Umbilical cord (tissue), 2 donors: ENCODE results near the gene SMAP1. TPM values are rescaled to one million over a fixed set of nuclear protein-coding genes. Genes with fewer than 3 reads are reported as not detected.

Experiments
- DNase-seq: peaks from one replicate; pipeline ENCODE4 v3.0.0-alpha.2; 2015; ENCODE audit warnings: low spot score
- total RNA-seq: library from RNA; depleted of rRNA; stranded (reverse); fragments of >200 nt; gene quantifications from one replicate; pipeline ENCODE4 v1.2.3, GENCODE V29; 2014; ENCODE audit warnings: low replicate concordance; ENCODE audit not compliant: insufficient read depth

Gene SMAP1
- 15.9 TPM for total RNA-seq

DNA sequence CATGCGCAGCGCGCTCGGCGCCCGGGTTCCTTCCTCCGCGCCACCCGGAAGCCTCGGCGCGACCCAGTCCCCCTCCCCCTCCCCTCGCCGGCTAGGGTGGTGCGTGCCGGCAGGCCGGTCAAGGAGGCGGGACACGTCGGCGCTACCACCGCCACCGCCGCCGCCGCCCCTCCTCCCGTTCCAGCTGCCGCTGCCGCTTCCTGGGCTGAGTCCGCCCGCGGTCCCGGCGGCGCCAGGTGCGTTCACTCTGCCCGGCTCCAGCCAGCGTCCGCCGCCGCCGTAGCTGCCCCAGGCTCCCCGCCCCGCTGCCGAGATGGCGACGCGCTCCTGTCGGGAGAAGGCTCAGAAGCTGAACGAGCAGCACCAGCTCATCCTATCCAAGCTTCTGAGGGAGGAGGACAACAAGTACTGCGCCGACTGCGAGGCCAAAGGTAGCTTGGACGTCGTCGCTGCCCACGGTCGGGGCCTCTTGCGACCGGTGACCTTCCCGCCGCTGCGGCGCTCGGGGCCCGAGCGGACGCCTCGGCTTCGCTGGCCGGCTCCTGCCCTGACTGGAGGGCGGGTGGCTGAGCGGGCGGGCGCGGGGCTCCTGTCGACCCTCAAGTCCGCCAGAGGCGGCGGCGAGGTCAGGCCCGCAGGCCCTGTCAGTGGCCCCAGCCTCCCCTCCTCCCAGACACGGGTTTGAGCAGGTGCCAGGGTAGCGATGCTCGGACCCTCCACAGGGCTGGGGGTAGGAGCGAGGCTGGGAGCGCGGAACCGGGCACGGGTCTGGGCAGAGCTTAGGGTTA lies at the start of gene SMAP1:
SMAP1 (plus strand) TSS at position 173 of the 788 bp plus-strand sequence; CDS start at position 314, 141 bp downstream.
- peak; percentile 95 for DNase-seq

GRCh38 chr6:70620746-70621145 lies 46.9 kb upstream of the SMAP1 start:
- no peak for DNase-seq

GRCh38 chr6:70622461-70622860 lies 45.2 kb upstream of the SMAP1 start:
- no peak for DNase-seq

GRCh38 chr6:70625436-70625835 lies 42.2 kb upstream of the SMAP1 start:
- no peak for DNase-seq

DNA sequence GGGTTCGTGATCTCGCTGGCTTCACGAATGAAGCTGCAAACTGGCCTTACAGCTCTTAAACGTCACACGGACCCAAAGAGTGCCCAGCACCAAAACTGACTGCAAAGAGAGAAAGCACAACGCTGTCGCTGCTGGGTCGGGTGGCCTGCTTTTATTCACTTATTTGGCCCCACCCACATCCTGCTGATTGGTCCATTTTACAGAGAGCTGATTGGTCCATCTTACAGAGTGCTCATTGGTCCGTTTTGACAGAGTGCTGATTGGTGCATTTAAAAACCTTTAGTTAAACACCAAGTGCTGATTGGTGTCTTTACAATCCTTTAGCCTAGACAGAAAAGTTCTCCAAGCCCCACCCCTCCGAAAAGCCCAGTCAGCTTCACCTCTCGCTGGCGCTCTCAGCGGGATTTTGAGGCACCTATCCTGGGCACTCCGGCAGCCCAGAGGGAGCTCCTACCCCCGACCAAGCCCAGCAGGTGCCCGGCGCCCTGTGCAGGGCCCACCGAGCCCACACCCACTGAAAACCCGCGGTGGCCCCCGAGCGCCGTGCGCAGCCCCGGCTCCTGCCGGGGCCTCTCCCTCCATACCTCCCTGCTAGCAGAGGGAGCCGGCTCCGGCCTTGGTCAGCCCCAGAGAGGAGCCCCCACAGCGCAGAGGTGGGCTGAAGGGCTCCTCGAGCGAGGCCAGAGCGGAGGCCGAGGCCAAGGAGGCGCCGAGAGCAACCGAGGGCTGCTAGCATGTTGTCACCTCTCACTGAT lies 40.0 kb upstream of the SMAP1 start:
- DNase-seq = no peak

- no peak for DNase-seq
These were observed 37.8 kb upstream of the SMAP1 start for GRCh38 chr6:70629929-70630328.

DNA sequence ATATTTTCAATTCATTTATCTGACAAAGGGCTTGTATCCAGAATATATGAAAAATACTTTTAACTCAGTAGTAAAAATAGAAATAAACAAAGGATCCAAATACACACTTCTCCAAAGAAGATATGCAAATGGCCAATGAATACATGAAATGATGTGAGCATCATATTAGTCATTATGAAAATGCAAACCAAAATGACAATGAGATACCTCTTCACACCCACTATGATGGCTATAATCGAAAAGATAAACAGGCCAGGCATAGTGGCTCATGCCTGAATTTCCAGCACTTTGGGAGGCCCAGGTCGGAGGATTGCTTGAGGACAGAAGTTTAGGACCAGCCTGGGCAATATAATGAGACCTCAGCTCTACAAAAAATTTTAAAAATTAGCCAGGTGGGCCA lies 33.8 kb upstream of the SMAP1 start:
- DNase-seq = no peak

DNA sequence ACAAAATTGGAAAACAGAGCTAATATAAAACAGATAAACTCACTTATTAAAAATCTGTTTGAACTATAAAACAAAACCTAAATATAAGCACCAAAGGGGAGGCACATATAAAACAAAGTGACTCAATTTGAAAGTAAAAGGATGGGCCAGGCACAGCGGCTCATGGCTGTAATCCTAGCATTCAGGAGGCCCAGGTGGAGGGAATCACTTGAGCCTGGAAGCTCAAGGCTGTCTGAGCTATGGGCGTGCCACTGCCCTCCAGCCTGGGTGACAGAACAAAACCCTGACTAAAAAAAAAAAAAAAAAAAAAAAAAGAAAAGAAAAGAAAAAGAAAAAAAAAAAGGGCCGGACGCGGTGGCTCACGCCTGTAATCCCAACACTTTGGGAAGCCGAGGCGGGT lies 31.1 kb upstream of the SMAP1 start:
- no peak for DNase-seq

DNA sequence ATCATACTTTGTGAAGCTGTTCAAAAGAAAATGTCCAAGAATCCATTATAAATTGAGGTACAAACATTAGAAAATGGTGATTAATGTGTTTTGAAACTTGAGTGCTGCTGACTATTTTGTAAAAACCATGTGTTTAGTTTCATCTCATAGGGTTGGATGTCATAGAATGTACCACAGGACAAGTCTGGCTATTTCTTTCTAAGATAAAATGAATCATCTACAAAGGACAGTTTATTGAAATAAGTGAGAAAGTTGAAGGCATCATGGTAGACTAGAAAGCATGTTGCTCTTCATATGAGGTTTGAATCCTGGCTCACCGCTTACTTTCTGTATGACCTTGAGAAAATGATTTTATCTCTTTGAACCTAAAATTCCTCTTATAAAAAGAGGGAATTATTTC lies 29.2 kb upstream of the SMAP1 start:
- no peak for DNase-seq

DNA sequence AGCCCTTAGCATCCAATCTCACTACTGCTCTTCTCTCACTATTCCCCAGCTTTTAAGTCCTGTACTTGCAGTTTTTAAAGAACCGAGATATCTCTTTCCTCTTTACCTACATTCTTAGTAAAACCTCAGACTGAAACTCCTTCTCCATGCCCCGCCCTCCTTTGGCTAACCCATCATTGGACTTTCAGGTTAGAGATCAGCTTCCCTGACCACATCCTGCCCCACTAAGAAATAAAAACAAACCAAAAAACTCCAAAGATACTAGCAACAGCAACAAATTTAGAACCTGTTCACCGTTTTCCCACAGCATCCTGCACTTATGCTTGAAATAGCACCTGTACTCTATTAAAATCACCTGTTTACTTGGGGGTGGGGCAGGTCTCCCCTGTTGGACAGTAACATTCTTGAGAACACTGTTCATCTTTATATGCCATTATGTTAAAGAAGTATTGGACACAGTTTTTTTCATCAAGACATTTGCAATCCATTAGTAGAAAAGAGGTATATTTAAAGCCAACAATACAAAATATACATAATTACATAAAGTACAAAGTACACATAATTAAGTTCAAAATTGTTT lies 16.3 kb upstream of the SMAP1 start:
- no peak for DNase-seq

DNA sequence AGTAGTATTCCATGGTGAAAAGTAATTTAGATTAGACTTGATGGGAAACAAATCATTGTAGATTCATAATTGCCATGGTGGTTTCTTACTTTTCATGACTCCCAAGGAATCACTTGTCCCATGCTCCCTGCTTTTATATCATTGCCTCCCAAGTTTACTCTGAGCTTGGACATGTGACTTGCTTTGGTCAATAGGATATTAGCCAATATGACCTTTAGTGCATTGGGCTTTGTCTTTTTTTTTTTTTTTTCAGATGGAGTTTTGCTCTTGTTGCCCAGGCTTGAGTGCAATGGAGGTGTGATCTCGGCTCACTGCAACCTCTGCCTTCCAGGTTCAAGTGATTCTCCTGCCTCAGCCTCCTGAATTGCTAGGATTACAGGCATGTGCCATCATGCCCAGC lies 15.5 kb upstream of the SMAP1 start:
- DNase-seq = no peak

GRCh38 chr6:70657706-70658105 lies 10.0 kb upstream of the SMAP1 start:
- no peak for DNase-seq

- no peak for DNase-seq
These were observed 3.7 kb upstream of the SMAP1 start for GRCh38 chr6:70663881-70664466.

DNA sequence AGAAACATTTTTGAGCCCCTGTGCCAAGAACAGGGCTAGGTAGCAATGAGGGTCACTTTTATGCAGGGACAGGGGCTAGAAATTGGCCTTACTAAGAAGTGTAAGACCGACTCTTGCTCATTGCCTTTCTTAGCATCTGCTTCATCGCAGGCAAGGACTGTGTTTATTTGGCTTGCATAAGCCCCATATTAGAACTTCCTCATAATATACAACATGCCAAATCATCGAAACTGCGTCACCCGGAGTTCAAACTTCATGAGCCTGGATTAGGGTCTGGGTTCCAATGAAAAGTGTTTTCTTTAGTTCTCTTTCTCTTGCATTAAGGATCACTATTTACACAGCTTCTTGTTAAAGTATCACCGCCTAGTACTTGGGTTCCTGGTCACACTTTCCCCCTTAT lies 977 bp upstream of the SMAP1 start:
- no peak for DNase-seq

DNA sequence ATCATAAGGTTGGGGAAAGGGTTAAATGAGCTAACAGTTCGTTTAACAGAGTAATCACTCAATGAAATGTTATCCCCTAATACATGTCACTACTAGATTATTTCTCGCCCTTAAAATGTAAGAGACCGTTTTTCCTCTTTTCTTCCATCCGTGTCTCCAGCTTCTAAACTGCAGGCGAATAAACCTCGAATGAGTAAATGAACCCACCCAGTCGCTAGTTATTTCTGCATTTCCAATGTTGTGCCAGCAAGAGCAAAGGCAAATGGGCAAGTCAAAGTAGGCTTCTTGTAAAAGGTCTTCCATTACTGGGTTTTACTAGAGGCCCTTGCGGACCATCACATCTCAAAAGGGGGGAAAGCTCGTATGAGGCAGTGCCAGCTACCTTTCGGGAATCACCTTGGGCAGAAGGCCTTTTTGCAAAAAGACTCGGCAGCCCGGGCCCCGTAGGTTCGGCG lies 400 bp upstream of the SMAP1 start:
- peak; percentile 4 for DNase-seq

DNA sequence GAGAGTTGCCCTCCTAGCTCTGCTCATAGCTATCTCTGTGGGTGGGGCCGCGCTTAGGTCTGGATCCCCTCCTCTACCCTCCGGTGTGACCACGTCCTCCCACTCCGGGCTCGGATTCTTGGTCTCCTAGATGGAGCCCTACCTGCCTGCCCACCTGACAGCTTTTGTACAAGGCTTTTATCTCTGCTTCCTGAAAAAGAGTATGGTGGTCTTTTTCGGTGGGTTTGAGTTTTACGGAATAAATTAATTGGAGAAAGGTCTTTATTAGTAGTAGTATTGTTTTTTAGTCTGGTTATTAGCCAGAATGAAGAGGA lies 773 bp downstream of the SMAP1 start:
- DNase-seq = no peak

DNA sequence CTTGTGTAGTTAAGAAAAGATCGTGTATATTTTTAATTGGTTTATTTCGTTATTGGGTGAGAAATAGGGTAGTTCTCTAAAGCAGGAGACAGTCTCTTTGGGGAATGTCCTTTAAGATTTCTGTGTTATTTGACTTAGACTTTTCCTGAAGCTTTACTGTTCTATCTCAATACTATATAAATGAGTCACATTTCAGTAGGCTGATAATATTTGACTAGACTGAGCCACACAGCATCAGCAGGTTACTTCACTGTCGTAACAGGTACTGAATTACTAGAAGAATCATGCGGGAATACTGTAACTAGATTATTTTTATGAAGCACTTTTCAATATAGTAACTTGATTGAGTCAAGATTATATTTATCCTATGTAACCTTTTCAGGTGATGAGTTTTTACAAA lies 1.4 kb downstream of the SMAP1 start:
- no peak for DNase-seq

DNA sequence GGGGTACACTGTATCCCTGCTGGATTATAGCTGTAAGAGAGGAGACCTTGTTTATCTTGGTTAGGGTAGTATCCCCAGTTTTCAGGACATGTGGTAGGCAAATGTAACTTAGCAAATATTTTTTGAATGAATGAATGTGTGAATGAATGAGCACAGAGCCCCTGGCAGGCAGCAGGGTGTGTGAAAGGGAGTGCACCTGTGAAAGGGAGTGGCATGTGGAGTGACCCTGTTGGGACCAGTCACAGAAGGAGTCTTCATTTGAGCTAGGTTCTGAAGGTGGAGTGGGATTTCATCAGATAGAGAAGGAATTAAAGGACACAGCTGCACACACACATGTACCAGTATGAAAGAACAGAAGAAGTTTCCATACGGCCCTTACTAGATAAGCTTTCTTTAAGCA lies 4.9 kb downstream of the SMAP1 start:
- no peak for DNase-seq

GRCh38 chr6:70673054-70673453 lies 5.4 kb downstream of the SMAP1 start:
- DNase-seq = no peak

- DNase-seq = no peak
These were observed 5.9 kb downstream of the SMAP1 start for GRCh38 chr6:70673601-70674000.

- no peak for DNase-seq
These were observed 8.1 kb downstream of the SMAP1 start for GRCh38 chr6:70675822-70676221.

GRCh38 chr6:70676821-70677220 lies 9.1 kb downstream of the SMAP1 start:
- DNase-seq = no peak
